SIG-M5 (cell line): ENCODE data around the gene YBEY.

ENCODE experiments used
- DNase-seq: peaks from one replicate; lab custom pipeline; 2025; lab: John Stamatoyannopoulos, UW

YBEY gene

DNA sequence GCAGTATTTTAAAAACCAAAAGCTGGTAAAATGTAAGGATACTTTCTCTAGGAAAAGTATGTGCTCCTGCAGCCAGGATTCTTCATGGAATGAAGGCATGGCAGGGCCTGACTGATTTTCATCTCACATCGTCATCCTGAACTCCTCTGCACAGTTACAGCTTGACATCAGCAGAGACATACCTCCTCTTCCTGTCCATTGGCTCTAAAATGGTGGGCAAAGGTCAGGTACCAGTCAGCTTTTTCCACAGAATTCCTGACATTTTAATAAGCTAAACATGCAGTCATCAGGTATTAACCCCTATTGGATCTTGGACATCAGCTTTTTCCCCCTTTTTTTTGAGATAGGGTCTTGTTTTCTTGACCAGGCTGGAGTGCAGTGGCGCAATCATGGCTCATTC is 43.7 kb downstream of the YBEY start:
- DNase-seq, result no peak

DNA sequence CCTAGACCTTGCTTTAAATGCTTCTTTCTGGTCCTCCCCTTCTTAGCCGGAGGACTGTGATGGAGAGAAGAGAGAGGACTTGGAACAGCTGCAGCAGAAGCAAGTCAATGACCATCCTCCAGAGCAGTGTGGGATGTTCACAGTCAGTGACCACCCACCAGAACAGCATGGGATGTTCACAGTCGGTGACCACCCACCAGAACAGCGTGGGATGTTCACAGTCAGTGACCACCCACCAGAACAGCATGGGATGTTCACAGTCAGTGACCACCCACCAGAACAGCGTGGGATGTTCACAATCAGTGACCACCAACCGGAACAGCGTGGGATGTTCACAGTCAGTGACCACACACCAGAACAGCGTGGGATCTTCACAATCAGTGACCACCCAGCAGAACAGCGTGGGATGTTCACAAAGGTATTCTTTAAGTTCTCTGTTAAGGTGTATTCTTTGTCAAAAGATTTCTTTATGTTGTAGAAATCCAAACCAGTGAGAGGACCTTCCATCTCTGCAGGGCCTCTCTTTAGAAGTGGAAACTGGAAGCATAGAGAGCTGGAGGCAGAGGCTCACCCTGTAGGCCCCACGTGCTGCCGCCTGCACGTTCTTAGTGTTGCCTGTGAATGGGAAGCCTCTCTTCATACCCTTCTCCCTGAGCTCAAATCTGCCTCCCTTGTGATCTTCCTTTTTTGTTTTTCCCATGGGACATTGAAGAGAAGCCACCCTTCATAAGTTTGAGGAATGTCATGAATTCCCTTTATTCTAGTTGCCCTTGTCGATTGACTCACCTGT is 48.4 kb downstream of the YBEY start:
- DNase-seq, result no peak

DNA sequence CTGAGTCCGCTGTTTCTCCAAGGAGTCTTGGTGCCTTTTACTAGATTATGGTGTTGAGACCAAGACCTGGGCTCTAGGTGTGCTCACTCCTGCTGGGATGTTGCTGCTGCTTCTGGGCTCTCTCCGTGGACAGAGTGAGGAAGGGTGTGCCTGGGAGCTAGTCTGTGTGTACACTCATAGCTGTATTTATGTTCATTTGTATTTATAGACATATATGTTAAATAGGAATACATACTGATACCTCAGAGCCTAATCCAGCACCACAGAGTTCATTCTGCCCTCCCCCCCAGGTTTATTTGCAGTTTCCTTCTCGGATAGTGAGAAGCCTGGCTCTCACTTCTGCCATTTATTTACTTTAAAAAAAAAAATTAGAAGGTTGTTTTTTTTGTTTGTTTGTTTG is 50.5 kb downstream of the YBEY start:
- DNase-seq, result no peak

DNA sequence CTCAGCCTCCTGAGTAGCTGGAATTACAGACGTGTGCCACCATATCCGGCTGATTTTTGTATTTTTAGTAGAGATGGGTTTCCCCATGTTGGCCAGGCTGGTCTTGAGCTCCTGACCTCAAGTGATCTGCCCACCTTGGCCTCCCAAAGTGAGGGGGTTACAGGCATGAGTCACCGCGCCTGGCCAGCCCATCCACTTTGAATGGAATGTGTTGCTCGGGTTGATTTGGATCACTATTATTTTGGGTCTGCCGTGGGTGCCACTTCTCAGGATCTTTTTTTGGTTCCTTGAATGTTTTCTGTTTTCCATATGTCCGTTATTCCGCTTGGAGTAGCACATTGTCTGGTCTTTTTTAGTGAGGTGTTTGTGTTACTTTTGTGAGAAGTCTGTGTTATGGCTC is 54.9 kb downstream of the YBEY start:
- no peak for DNase-seq

DNA sequence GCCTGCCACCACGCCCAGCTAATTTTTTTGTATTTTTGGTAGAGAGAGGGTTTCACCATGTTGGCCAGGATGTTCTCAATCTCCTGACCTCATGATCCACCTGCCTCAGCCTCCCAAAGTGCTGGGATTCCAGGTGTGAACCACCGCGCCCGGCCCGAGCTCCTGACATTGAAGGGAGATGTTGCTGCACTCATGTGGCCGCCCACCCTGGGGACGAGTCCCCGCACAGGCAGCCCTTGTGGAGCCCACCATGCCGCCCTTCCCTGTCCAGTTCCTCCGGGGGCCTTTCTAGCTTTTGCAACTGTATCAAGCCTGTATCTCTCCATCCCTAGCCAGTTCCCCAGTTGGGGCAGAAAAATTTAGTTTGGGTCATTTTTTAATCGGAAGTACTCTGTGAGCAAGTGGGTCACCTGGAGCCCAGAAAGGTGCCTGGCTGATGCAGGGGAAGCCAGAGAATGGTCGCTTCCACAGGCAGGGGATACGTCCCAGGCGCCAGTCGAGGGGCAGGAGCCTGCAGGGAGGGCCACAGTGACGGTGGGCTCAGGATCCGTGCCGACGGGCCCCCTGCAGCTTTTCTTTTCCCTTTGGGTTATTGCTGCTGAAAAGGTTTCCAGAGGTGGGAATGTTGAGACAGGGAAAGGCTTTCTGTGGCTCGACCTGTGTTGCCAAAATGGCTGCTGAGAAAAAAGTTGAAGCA is 58.2 kb downstream of the YBEY start:
- DNase-seq, result no peak

DNA sequence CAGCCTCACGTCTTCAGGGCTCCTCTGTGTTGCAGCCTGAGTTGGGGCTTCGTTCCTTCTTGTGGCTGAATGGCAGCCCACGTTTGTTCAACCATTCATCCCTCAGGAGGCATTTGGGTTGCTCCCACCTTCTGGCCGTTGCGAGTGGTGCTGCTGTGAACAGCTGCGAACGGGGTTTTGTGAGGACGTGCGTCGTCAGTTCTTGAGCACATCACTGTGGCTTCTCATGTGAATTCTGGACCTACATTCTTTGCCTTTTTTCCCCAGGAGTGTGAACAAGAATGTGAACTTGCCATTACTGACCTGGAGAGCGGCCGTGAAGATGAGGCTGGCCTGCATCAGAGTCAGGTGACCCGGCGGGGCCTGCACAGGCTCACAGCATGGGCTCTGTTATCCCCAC is 59.7 kb downstream of the YBEY start:
- DNase-seq, result no peak

DNA sequence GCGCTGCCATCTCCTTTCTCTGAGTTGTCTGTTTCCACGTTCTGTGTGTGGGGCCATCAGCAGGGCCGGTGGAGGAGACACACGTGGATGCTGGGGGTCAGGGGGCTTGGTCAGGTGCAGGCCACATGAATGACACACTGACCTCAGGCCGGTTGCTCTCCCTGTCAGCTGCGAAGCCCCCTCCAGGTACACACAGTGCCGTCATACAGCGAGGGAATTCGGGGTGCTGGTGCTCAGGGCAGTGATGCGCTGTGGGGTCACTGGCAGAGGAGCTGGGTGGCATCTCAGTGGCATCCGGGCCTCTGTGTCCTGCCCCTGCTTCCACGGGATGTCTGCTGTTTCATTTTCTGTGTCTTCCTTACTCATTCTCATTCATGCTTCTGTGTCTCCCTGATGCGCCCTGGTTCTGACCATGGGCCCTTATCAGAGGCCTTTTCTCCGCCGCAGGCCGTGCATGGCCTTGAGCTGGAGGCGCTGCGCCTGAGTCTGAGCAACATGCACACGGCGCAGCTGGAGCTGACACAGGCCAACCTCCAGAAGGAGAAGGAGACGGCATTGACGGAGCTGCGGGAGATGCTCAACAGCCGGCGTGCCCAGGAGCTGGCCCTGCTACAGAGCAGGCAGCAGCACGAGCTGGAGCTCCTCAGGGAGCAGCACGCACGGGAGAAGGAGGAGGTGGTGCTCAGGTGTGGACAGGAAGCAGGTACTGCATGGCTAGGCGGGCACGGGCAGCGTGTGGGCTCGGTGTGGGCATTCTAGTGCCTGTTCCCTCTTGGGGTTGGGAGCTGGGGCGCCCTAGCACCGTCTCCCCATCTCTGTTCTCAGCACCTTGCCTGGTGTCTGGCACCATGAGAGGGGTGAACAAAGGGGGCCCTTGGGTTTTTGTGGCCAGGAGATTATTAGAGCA is 60.4 kb downstream of the YBEY start:
- no peak for DNase-seq

DNA sequence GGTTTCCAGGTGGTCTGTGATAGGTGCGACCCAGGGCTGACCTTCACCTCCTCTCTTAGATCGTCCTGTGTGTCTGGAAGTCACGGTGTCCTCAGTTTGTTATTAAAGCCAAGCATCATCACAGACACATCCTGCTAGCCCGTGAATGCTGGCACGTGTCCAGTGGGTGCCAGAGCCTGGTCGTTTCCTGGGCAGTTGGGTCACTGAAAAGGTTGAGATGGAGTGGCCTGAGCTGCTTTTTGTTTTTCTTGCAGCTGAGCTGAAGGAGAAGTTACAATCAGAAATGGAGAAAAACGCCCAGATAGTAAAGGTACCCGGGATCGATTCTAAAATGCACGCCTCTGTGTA is 61.0 kb downstream of the YBEY start:
- DNase-seq, result no peak
